Right atrium auricular region (tissue), 2 donors: ENCODE data around the gene RPL38. TPM values are rescaled to one million over a fixed set of nuclear protein-coding genes. Genes with fewer than 3 reads are reported as not detected.

Experiments
- DNase-seq: peaks from one replicate; pipeline ENCODE4 v3.0.0-alpha.2; 2019; ENCODE audit warnings: low spot score
- H3K27ac ChIP-seq, 2 donors: fragments of 200-600 bp; sonication (generic); 1 replicate in 1 of 2; 2 replicates in 1 of 2; pipeline ENCODE4 v1.5.1; 2016 to 2019
- H3K27me3 ChIP-seq, 2 donors: fragments of 200-600 bp; sonication (generic); one replicate each; pipeline versions ENCODE4 v1.5.1 to v1.6.0; 2017 to 2019
- H3K36me3 ChIP-seq: fragments of 200-600 bp; sonication (generic); one replicate; pipeline ENCODE4 v1.5.1; 2016
- H3K4me1 ChIP-seq, 2 donors: fragments of 200-600 bp; sonication (generic); one replicate each; pipeline versions ENCODE4 v1.5.1 to v1.6.0; 2017 to 2019
- H3K4me3 ChIP-seq, 2 donors: fragments of 200-600 bp; sonication (generic); 1 replicate in 1 of 2; 2 replicates in 1 of 2; pipeline ENCODE4 v1.5.1; 2017 to 2019; ENCODE audit warnings: mild to moderate bottlenecking in 1 of 2, moderate library complexity in 1 of 2
- H3K9me3 ChIP-seq, 2 donors: fragments of 200-600 bp; sonication (generic); one replicate each; pipeline ENCODE4 v1.5.1; 2019
- total RNA-seq, 2 donors: library from RNA; depleted of rRNA; stranded (reverse); fragments of >200 nt; gene quantifications; one replicate each; pipeline ENCODE4 v1.1.0, GENCODE V29; 2016
- TF ChIP-seq, protein P1 (sequence below), 2 donors: fragments of 200-600 bp; sonication (generic); IDR thresholded peaks; one replicate each; pipeline ENCODE4 v1.5.1; 2019; ENCODE audit warnings: antibody characterized with exemption in 2 of 2

The RPL38 gene
- total RNA-seq, 2 donors from 2014 or later, result 212 to 310 TPM

DNA sequence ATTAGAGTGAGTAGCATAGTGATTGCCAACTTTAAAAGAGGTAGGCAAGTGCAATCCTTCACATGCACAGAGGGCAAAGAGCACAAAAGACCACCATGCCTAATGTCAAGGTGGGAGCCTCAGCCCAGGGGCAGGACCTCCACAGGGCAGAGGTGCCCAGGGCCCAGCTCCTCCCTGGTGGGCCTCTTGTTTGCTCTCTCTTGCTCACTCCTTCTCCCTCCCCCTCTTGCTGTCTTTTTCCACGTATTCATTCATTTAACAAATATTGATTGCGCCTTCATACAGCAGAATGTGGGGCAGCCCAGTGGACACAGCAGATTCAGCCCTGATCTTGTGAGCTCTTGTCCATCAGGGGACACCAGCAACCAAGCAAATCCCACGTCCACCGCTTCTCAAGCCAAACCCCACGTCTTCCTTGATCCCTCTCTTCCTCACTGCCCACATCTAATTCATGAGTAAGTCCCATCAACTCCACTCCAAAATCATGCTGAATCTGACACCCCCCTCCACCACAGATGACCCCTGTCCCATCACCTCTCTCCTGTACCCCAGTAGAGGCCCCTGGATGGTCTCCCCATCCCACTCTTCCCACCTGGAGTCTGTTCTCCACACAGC, 44.1 kb upstream of the RPL38 start:
- H3K27ac ChIP-seq, result no peak overlapping the region
- H3K36me3 ChIP-seq, result no peaks in the 10 kb centered on the region
- no peak overlapping the region for H3K4me3 ChIP-seq
- no peaks in the 10 kb centered on the region for H3K27me3 ChIP-seq
- TF ChIP-seq, protein P1, sequence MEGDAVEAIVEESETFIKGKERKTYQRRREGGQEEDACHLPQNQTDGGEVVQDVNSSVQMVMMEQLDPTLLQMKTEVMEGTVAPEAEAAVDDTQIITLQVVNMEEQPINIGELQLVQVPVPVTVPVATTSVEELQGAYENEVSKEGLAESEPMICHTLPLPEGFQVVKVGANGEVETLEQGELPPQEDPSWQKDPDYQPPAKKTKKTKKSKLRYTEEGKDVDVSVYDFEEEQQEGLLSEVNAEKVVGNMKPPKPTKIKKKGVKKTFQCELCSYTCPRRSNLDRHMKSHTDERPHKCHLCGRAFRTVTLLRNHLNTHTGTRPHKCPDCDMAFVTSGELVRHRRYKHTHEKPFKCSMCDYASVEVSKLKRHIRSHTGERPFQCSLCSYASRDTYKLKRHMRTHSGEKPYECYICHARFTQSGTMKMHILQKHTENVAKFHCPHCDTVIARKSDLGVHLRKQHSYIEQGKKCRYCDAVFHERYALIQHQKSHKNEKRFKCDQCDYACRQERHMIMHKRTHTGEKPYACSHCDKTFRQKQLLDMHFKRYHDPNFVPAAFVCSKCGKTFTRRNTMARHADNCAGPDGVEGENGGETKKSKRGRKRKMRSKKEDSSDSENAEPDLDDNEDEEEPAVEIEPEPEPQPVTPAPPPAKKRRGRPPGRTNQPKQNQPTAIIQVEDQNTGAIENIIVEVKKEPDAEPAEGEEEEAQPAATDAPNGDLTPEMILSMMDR (IDR thresholded peaks at IDR 0.05), result no peak
- DNase-seq, result no peak
- no peaks in the 10 kb centered on the region for H3K4me1 ChIP-seq
- peaks cover 0 to 10% of the 10 kb centered on the region in 2 donors for H3K9me3 ChIP-seq

DNA sequence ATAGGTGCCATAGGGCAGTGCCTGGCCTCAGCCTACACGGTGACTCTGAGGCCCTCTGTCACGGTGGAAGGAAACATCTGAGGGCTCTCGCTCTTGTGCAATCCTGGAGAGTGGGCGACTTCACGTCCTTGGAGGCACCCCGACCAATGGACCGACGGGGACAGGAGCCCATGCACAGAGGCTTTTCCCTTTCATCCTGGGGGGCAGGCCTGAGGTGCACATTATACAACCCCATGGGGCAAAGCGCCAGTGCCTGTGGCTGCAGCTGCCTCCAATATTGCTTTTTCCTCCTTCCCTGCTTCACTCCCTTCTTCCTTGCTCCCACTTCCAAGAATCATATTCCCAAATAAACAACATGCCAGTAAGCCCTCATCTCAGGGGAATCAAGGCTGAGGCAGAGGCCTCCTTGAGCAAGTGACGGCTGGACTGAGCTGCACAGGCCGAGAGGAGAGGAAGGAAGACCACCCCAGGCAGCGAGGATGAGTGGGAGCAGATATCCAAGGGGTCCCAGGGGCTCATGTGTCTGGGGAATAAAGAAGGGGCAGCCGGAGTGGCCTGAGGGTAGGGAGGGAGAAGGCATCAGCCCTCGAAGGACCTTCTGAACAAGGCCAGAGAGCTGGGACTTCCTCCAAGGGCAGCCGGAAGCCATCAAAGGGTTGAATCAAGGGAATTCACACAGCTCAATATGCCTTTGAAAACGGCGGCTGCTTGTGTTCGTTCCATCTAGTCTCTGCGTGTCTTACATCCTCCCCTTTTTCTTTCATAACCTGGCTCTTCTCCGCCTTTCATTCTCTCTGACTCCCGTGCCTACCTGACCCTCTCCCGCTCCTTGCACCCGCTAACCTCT, 42.6 kb upstream of the RPL38 start:
- Histone ChIP-seq H3K36me3 (no peaks in the 10 kb centered on the region), H3K4me3 (no peak overlapping the region), H3K9me3 (peaks cover 0 to 10% of the 10 kb centered on the region in 2 donors), H3K4me1 (no peaks in the 10 kb centered on the region), H3K27me3 (no peaks in the 10 kb centered on the region), H3K27ac (no peak overlapping the region)
- TF ChIP-seq, protein P1 (IDR thresholded peaks at IDR 0.05), result no peak
- peak; percentile 48 for DNase-seq

DNA sequence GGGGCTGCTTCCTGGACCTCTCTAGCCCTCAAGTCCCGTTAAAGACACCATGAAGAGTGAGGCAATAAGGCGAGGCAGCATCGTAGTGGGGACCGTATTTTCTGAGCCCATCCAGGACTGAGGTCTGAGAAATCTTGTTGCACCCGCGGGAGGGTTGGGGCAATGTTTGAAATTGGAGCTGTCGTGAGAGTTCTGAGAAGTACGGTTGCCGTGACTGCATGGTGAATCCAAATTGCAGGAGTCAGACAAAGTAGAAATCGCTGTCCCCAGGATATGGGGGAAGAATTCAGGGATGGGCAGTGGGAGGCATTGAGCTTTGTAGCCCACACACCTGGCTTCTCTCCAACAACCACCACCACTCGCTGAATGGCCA, 42.0 kb upstream of the RPL38 start:
- peaks cover 0 to 10% of the 10 kb centered on the region in 2 donors for H3K9me3 ChIP-seq
- no peak overlapping the region for H3K4me3 ChIP-seq
- H3K4me1 ChIP-seq, result no peaks in the 10 kb centered on the region
- no peak overlapping the region for H3K27ac ChIP-seq
- TF ChIP-seq, protein P1 (IDR thresholded peaks at IDR 0.05), result no peak
- no peak for DNase-seq
- no peaks in the 10 kb centered on the region for H3K27me3 ChIP-seq
- no peaks in the 10 kb centered on the region for H3K36me3 ChIP-seq

DNA sequence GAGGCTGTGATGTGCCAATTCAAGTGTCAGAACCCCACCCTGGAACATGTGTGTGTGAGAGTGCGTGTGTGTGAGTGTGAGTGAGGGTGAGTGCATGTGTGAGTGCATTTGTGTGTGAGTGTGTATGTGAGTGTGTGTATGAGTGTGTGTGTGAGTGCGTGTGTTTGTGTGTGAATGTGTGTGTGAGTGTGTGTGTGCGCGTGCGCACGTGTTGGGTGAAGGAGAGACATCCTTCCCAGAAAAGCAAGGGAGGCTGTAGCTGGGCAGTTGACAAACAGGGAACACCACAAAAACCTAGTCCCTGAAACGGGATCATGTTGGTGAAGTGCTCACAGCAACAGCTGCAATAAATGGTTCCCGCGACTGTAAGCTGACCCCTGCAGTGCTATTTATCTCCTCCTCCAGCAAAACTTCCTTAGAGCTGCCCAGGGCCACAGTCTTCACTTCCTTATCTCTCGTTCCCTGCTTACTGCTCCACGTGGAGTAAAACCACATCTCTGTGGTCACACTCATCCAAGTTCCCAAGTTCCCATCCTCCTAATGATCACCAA, 40.1 kb upstream of the RPL38 start:
- no peaks in the 10 kb centered on the region for H3K4me1 ChIP-seq
- no peaks in the 10 kb centered on the region for H3K27me3 ChIP-seq
- H3K36me3 ChIP-seq, result no peaks in the 10 kb centered on the region
- peaks cover 0 to 10% of the 10 kb centered on the region in 2 donors for H3K9me3 ChIP-seq
- no peak overlapping the region for H3K27ac ChIP-seq
- TF ChIP-seq, protein P1 (IDR thresholded peaks at IDR 0.05), result no peak
- no peak overlapping the region for H3K4me3 ChIP-seq
- no peak for DNase-seq

DNA sequence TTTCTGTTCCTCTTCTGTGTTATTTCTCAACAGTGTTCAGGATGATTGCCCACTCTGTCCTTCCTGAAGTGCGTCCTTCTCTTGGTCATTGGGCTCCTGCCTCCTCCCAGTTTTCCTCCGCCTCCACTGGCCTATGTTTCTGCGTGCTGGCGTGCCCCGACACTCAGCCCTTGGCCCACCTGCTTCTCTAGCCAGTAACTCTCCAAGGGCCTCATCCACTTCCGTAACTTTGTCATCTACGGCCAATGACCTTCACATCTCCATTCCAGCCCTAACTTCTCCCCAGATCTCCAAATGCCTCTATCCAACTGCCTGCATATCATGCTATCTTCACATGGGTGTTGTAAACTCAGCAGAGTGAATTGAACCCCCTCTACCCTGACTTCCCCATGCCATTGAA, 39.6 kb upstream of the RPL38 start:
- TF ChIP-seq, protein P1 (IDR thresholded peaks at IDR 0.05), result no peak
- Histone ChIP-seq H3K4me3 (no peak overlapping the region), H3K27ac (no peak overlapping the region), H3K27me3 (no peaks in the 10 kb centered on the region), H3K9me3 (peaks cover 0 to 8% of the 10 kb centered on the region in 2 donors), H3K36me3 (no peaks in the 10 kb centered on the region), H3K4me1 (no peaks in the 10 kb centered on the region)
- DNase-seq, result no peak
